Activated CD4-positive, CD25-positive, alpha-beta regulatory T cell treated with anti-CD3 and anti-CD28 coated beads, Interleukin-2, amount 50 U/mL, for 24 hours (primary cell): Measurements from ENCODE around the gene GBP1.
"Not testable (repeated sequence)": the region's sequence is repeated elsewhere in the genome, so short reads cannot be mapped to it uniquely, and the experiment has no call there.

ENCODE experiments used
- ATAC-seq, 2 donors: fragments of 150-1000 bp; cut with Tn5 transposase; one replicate each; pipeline ENCODE4 v1.10.0; 2021; ENCODE audit warnings: mild to moderate bottlenecking in 1 of 2, moderate library complexity in 1 of 2

The GBP1 gene, protein sequence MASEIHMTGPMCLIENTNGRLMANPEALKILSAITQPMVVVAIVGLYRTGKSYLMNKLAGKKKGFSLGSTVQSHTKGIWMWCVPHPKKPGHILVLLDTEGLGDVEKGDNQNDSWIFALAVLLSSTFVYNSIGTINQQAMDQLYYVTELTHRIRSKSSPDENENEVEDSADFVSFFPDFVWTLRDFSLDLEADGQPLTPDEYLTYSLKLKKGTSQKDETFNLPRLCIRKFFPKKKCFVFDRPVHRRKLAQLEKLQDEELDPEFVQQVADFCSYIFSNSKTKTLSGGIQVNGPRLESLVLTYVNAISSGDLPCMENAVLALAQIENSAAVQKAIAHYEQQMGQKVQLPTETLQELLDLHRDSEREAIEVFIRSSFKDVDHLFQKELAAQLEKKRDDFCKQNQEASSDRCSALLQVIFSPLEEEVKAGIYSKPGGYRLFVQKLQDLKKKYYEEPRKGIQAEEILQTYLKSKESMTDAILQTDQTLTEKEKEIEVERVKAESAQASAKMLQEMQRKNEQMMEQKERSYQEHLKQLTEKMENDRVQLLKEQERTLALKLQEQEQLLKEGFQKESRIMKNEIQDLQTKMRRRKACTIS

DNA sequence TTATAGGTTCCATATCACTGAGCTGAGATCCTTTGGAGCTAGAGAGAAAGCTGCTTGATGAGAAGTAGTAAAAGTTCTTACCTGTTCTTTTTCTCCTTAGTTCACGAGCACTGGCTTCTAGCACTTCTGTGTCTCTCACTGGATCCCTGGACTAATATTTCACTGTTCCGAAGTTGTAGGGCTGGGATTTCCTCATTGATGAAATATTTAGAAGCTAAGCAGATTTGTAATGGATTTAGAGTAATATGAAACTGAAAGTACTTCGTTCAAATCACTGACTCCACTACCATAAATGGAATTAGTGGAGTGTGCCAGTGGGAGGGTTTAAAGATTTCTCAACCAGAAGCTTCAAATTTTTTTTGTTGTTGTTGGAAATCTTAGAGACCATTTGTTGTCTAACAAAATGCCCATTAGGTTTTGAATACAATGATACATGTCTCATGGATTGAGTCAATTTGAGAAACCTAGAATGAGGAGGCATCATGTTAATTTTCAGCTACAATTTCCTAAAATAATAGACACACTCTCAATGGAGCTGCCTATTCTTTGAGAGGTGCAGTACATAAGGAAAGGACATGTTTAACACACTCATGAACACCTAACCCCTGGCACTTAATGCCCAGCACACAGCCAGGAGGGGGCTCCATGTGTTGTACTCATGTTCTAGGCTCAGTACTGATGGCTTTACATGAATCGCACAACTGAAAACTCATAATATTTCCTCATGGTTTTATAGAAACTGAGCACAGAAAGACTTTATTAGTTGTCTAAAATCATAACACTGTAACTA lies at the start of gene GBP1:
Gene GBP1 (minus strand): TSS at position 130 of the 790 bp plus-strand sequence. CDS start 1,974 bp downstream, outside the sequence.
- ATAC-seq = peak; percentile 68 to 70

DNA sequence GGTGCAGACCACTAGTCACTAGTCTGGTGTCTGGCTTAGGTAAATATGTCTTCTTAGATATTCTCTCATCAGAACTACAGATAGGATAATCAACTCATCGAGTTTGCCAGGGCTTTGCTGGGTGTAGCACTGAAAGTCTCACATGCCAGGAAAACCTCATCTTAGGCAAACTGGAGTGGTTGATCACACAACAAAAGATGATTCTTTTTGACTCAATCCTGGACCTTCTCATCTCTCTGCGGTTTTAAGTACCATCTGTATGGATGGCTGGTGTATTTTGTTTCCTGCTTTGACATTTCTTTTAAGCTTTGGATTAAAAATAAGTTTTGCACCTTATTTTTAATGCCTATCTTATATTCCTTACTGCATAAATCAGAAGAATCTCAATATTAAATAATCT lies 49.7 kb upstream of the GBP1 start:
- no peak for ATAC-seq

DNA sequence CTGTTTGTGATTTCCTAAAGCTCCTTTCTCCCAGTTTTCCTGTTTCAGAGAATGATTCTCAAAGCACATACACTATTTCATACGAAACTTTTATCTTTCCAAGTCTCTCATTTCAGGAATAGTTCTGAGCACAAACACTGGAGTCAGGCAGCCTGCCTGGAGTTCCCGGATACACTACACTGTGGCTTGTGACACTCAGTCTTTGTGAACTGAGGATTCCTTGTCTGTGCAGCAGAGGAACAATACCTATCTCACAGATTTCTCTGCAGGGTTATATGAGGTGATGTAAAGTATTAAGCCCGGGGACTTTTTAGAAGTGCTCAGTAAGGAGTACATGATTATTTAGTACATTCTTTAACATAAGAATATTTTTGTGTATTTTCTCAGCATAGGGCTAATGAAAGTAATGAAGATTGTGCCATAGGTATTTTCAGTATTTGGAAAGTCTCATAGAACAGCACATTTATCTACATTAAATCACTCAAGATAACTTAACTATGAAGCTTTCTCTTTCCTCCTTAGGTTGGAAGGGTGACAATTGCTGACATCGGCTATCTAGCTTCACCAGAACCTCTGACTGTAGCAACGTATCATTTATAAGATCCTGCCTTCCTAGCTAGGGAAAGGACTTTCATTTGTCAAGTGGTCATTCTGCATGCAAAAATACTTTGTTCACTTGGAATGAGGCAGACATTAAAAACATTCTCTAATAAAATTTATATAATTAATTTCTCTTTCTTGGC lies 48.0 kb upstream of the GBP1 start:
- ATAC-seq = no peak

DNA sequence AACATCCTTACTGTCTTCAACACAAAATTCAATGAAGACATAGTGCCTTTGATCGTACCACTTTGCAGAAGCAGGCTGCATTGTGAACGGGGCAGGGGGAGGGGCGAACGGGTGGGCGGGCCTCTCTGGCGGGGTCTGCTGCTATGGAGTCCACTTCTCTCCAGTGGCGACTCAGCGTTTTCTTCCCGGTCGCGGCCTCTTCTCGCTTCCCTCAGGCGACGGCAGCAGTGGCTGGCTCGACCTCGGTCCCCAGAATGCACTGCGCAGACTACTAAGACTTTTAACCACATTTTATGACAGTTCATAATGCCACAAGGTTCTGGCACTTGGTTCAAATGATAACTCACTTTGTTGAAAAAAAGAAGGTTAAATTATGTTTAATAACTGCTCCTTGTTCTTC lies 39.7 kb upstream of the GBP1 start:
- ATAC-seq = no peak

DNA sequence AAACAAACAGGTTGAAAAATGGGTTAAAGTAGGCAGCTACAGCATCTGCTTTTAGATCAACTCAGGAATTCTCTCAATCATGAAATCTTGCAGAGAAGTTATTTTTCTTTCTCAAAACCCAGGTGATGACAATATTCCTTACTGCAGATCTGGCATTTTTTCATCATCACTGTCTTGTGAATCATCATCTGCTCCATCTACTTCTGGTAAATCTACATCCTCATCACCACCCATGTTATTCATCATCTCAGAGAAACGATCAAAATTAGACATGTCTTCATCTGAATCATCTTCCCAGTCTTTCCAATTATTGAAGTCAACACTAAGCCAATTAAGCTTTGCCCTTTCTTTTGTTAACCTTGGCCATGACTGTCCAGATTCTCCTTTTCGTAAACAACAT lies 39.1 kb upstream of the GBP1 start:
- peak in 1 of 2 donors; percentile 13 for ATAC-seq

DNA sequence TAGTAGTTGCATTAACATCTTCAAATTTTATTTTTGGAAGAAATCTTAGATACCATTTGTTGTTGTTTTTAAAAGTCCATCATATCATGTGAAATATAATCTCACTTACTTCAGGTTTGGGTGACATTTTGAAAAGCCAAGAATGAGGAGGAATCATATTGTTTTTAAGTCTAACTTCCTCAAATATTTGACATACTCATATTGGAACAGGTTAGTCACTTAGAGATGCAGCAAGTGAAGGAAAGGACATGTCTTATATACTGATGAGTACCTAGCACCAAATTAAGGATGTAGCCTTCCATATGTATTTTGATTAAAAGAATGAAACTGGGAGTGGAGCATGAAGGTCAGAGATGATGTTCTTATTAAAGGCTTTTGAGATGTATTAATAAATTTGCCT lies 37.0 kb upstream of the GBP1 start:
- peak in 1 of 2 donors; percentile 27 for ATAC-seq

DNA sequence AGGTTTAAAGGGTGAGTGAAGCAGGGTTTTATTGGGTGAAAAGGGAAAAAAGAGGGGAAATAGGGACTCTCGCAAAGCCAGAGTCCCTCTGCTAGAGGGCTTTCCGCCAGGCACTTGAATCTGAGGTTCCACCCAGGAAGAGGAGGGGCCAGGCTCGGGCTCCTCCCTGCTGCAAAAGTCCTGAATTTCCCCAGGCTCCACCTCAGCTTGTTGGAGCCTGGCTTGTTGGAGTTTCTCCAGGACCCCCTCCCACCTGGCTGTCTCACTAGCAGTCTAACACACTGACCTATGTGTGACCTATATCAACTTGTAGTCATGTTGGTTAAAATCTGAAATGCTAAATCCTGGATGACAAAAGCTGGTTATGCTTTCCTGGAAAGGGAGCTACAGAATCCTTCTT lies 35.4 kb upstream of the GBP1 start:
- ATAC-seq = no peak

DNA sequence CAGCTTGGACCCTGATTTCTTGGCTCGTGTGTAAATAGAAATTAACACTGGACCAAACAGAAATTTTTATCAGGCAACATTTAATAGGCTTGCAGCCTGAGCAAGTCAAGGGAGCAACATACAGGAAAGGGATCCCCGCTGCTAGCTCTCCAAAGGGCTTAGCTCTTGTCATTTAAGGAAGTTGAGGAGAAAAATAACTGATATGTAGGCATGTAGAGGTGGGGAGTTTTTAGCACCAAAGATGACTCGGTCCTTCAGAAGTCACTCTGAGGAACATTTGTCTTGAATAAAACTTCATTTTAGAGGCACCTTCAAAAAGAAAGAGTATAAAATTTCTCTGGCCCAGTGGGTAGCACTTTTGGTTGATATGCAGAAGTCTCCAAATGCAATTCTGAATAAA lies 33.8 kb upstream of the GBP1 start:
- no peak for ATAC-seq

DNA sequence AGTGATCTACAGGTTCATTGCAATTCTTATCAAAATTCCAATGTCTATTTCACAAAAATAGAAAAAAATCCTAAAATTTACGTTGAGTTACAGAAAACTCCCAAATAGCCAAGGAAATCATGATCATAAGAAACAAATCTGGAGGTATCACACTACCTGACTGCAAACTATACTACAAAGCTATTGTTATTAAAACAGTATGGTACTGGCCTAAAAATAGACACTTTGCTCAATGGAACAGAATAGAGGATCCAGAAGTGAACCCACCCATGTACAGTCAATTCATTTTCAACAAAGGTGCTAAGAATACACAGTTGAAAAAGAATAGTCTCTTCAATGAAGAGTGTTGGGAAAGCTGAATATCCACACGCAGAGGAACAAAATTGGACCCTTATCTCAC lies 30.7 kb upstream of the GBP1 start:
- no peak for ATAC-seq

DNA sequence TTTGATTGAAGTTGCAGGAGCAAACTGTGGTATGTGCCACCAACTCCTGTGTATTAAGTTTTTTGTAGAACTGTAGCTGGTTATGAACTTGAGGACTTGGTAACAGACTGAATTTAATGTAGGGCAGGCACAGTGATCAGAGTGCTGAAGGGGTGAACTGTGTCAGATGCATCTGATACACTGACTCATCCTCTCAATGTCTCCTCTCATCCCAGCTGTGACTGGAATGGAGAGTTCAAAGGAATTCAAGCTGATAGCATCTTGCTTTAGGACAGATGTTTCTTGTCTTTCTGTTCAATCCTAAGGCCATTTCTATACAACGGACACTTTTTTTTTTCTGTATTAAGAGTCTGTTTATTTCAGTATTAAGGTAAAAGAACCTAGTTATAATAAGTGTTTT lies 25.0 kb upstream of the GBP1 start:
- no peak for ATAC-seq

DNA sequence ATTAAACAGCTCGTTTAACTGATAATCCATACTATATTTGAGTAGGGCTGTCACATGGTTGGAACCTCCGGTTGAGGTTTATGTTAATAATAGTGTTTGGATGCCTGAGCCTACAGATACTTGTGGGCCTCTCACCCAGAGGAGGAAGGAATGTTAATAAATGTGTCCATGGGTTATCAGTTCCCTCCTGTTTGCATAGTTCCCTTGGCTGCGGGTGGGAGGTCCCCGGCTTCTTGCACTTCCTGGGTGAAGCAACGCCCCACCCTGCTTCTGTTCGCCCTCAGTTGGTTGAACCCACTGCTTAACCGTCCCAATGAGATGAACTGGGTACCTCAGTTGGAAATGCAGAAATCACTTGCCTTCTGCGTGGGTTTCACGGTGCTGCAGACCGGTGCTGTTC lies 23.6 kb upstream of the GBP1 start:
- ATAC-seq = no peak

DNA sequence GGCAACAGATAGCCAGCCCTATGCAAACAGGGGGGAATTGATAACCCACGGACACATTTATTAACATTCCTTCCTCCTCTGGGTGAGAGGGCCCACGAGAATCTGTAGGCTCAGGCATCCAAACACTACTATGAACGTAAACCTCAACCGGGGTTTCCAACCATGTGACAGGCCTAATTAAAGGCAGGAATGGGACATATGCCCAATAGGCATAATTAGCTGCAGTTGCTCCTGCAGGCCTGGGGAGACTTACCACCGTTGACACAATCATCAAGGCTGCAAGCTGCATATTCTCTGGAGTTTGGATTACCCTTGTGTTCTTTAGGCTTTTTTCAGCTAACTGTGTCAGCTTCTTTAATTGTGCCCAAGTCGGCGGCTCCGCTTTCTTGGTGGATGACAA lies 22.2 kb upstream of the GBP1 start:
- ATAC-seq = no peak

DNA sequence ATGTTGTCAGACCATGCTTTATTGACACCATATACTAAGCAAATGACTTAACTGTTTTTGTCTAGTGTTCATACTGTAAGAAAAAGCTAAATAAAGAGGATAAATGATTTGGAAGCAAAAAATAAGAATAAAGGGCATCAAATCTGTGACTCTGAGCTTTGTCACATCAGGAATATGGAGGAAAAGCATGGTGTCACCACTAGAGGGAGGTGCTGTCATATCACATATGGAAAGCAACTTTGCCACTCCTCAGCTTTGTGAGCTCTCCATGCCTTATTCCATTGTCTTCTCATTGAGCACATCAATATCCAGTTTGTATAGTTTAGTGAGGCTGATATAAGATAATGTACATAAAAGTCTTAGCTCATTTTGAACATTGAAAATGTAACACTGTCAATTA lies 20.8 kb upstream of the GBP1 start:
- peak in 1 of 2 donors; percentile 55 for ATAC-seq

DNA sequence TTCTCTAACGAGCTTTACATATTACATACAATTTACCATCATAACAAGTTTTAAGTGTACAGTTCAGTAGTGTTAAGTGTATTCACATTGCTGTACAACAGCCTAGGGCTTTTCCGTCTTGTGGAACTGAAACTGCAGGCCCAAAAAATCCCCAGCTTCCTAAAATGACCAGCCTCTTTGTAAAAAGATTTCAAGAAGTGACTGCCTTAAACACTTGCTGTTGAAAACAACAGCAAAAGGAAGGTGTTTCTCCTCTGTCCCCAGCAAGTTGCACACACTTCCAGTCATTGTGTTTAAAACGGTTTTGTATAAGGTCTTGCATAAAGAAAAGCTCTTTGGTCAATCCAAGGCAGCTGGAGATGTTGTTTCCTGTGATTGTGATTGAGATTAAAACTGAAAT lies 16.0 kb upstream of the GBP1 start:
- ATAC-seq = no peak

DNA sequence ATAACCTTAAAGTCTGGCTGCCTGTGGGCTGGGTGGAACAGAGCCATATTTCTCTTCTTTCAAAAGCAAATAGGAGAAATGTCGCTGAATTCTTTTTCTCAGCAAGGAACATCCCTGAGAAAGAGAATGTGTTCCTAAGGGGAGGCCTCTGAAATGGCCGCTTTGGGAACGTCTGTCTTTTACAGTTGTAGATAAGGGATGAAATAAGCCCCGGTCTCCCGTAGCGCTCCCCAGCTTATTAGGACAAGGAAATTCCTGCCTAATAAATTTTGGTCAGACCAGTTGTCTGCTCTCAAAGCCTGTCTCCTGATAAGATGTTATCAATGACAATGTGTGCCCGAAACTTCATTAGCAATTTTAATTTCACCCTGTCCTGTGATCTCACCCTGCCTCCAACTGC lies 15.1 kb upstream of the GBP1 start:
- ATAC-seq = not testable (repeated sequence)

DNA sequence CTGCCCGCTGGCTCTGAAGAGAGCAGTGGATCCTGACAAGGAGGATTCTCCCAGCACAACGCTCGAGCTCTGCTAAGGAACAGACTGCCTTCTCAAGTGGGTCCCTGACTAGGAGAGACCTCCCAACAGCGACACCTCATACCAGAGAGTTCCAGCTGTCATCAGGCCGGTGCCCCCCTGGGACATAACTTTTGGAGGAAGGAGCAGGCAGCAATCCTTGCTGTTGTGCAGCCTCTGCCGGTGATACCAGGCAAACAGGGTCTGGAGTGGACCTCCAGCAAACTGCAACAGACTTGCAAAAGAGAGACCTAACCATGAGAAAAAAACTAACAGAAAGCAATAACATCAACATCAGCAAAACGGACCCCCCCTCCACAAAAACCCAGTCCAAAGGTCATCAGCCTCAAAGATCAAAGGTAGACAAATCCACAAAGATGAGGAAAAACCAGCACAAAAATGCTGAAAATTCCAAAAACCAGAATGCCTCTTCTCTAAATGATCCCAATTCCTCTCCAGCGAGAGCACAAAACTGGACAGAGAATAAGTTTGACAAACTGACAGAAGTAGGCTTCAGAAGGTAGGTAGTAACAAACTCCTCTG lies 7.6 kb upstream of the GBP1 start:
- ATAC-seq = not testable (repeated sequence)

DNA sequence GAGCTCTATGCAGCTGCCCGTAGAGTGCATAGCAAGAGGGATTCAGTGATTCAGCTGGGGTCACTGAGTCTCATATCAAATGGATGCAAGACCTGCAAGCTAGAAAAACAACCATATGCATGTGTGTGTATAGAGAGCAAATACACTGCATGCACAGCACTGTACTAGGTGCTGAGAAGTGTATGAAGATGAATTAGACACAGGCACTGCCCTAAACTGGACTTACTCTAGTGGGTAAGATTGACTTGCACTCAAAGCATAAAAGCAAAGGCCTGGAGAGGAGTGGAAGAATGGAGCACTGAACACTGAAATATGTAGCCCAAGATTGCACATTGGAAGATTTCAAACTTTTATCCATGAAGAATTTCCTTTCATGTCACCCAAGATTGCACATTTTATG lies 5.5 kb upstream of the GBP1 start:
- peak in 1 of 2 donors; percentile 22 for ATAC-seq

DNA sequence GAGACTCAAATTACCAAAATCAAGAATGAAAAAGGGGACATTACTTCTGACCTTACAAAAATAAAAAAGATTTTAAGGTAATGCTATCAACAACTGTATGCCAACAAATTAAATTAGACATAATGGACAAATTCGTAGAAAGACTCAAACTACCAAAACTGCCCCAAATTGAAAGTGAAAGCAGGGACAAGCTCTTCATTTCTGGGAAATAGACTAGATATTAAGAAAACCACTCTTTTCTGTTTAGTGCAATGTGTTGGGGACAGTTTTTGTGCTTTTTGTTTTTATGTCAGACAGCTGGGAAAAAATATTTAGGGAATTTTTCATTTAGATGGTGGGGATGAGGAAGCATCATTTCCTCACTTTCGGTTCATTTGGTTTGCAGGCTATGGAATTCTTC lies 4.9 kb upstream of the GBP1 start:
- no peak for ATAC-seq

DNA sequence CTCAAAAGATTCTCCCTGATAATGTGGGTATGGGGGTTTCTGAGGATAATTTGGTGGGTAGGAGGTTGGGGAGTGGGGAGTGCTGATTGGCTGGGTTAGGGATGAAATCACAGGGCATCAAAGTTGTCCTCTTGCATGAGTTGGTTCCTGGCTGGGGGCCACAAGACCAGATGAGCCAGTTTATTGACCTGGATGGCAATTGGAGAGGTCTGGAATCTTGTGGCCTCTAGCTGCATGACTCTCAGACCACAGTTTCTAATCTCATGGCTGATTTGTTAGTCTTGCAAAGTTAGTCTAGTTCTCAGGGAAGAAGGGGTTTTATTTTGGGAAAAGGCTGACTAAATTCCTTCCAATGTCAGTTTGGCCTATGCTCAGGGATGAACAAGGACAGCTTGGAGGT lies 3.3 kb upstream of the GBP1 start:
- no peak for ATAC-seq

DNA sequence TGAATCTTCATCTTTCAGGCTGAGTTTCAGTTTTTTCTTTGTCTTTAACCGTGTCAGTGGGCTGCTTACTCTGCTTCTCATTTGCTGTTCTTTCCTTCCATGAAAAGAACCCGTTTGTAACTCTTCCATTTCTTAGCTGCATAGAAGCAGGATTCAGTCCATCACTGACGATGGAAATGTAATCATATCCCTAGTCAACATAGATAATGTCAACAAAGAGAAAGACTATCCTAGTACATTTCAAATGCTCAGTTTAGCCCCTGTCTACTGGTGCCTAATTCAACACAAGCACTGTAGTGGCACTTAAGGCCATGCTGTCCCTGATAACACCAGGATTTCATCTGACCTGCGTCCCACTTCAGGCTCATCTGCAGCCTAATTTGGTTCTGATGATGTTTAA lies 376 bp downstream of the GBP1 start:
- ATAC-seq = peak; percentile 28 to 29

DNA sequence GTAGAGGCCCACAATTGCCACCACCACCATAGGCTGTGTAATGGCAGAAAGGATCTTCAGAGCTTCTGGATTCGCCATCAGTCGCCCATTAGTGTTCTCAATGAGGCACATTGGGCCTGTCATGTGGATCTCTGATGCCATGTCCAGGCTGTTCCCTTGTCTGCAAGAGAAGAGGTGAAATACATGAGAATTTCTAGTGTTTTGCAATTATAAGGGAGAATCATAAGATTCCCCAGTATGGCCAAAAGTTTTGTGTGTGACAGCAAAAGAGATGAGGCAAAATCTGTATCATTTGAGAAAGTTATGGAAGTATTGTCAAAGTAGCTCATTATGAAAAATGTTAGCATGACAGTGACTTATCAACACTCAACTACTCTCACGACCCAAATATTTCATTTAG lies 1.9 kb downstream of the GBP1 start:
- no peak for ATAC-seq

DNA sequence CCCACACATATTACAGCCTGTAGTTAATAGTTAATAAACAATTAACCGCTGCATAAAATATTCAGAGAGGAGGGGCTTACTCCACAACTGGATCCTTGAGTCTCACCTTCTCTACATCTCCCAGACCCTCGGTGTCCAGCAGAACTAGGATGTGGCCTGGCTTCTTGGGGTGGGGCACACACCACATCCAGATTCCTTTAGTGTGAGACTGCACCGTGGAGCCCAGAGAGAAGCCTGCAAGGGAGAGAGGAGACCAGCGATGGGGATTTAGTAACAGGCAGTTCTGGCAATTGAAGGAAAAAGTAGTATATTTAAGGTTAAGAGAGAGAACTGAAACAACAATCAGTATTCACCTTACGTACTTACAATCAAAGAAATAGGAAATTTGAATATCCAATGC lies 4.9 kb downstream of the GBP1 start:
- no peak for ATAC-seq

DNA sequence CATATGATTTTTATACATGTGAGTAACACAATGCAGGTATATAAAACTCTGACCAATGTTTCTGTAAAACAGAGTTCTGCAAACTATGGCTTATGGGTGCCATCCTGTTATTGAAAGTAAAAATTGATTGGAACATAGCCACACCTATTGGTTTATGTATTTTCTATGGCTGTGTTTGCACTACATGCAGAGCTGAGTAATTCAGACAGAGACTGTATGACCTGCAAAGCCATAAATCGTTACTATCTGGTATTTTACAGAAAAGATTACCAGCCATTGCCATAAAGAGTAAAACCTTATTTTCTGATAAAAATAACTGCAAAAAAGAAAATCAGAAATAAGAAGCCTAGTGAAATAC lies 13.1 kb downstream of the GBP1 start:
- no peak for ATAC-seq
